ENCODE results near the gene BARHL1. TPM values are rescaled to one million over a fixed set of nuclear protein-coding genes. Genes with fewer than 3 reads are reported as not detected.

Gene BARHL1
- not detected in 2 replicates for total RNA-seq (2014; rRNA removed; shearing (Covaris generic))

DNA sequence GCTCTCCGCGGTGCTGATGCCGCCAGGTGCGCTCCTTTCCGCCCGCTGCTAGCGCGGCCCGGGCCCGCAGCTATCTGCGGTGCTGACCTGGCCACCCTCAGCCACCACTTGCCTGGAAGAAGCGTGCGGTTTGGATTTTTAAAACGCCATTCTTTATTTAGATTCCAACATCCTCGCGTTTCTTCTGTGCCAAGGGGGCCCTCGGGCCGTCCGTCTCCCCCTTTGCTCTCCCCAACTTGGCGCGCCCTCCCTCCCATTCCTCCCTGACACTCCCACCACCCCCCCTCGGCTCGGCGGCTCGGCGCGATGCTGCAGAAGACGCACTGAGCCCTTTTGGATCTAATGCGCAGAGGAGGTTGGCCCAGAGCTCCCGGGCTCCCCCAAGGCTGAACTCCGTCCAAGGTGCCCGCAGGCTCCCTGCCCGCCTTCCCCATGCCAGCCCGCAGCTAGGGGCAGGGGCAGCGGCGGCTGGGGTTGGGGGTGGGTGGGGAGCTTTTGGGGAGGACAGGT, at the start of gene BARHL1:
BARHL1 (plus strand) TSS at position 331 of the 510 bp plus-strand sequence. CDS start 192 bp downstream, outside the sequence.
- no peak for DNase-seq (ENCODE audit: low spot score)

DNA sequence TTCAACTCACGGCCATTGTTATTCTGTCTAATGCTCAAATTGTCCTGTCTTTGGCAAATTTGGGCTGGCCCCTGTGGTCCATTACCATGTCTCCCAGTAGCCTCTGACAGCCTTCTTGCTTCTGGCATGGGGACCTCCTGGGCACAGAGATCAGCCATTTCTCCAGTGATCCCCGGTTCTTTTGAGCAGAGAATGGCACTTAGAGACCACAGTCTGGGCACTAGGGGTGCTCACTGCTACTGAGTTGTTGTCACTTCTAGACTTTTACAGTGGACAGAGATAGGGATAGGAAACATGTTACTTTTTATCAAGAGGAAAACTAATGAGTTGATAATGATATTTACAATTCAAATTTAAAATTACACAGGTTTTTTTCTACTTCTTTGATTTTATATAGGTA, 47.6 kb upstream of the BARHL1 start:
- DNase-seq (ENCODE audit: low spot score) = no peak

DNA sequence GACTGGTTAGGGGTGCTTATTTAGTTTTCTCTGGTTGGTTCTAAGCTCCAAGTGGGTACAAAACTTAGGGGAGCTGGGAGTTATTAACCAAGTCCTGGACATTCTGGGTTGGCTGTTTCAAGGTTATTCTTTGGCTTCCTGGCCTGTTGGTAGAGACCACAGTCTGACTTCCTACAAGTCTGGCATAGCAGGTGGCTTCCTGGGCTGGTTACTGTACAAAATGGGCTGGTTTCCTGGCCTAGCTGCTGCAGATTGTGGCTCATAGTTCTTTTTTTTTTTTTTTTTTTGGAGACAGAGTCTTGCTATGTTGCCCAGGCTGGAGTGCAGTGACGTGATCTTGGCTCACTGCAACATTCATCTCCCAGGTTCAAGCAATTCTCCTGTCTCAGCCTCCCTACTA, 46.3 kb upstream of the BARHL1 start:
- no peak for DNase-seq (ENCODE audit: low spot score)

DNA sequence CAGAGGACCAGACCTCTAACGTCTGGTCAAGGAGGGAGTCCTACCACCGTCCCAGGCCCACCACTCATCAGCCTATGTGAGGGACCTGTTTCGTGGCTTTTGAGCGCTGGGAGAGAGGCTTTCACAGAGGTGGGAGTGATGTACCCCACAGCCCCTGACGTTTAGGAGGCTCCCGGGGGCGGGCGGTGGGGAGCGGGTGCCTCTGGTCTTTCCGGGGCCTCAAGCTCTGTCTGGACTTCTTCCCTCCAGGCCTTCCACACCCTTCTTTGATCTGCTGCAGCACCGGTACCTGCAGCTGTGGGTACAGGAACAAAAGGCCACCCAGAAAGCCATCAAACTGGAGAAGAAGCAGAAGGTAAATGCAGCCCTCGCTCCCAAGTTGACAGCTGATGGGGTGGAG, 45.1 kb upstream of the BARHL1 start:
- DNase-seq (ENCODE audit: low spot score) = no peak

DNA sequence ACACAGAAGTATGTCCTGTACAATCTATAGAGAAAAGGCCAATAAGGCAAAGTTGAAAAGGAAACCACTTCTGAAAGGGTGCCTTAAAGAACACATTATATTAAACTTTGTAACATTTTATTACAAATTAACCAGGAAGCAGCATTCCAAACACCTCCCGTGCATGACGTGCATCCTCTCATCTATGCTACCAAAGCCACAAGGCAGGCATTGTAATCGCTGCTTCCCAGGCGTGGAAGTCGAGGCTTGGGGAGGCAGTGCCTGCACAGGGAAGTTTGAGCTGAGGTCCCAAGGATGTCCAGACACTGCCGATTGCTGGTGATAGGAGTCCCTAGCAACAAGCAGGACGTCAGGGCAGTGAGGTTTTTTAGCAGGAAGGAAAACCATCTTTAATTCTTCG, 44.3 kb upstream of the BARHL1 start:
- DNase-seq (ENCODE audit: low spot score) = no peak

DNA sequence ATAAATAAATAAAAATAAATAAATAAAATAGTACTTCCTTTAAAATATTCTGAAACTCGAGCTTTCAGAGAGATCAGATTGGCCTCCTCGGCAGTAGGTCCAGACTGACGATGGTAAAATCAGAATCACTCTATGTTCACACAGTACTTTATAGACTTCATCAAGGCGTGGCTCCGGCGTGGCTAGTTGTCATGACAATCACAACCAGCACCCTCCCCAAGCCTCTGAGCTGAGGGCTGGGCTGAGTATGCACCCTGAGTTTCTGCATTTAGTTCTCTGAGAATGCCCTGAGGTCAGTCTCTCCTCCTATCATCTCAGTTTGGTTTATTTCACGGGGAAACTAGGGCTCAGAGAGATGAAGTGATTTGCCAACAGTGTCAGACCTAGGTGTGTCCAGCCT, 43.3 kb upstream of the BARHL1 start:
- no peak for DNase-seq (ENCODE audit: low spot score)

DNA sequence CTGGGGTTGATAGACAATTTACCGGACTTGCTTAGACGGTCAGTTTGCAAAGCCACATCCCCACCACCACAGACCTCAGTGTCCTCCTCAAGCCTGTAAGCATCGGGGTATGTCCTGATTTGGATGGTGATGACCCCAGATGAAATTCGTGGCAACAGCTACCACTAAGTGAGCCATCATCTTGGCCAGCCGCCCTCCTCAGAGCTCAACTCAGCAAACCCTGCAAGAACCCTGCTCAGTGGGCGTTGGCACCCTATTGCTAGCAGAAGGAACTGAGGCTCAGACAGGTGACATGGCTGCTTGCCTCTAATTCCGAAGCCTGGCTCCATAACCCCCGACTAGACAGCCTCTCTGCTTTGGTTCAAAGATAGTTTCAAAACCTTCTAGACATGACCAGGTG, 41.4 kb upstream of the BARHL1 start:
- no peak for DNase-seq (ENCODE audit: low spot score)

DNA sequence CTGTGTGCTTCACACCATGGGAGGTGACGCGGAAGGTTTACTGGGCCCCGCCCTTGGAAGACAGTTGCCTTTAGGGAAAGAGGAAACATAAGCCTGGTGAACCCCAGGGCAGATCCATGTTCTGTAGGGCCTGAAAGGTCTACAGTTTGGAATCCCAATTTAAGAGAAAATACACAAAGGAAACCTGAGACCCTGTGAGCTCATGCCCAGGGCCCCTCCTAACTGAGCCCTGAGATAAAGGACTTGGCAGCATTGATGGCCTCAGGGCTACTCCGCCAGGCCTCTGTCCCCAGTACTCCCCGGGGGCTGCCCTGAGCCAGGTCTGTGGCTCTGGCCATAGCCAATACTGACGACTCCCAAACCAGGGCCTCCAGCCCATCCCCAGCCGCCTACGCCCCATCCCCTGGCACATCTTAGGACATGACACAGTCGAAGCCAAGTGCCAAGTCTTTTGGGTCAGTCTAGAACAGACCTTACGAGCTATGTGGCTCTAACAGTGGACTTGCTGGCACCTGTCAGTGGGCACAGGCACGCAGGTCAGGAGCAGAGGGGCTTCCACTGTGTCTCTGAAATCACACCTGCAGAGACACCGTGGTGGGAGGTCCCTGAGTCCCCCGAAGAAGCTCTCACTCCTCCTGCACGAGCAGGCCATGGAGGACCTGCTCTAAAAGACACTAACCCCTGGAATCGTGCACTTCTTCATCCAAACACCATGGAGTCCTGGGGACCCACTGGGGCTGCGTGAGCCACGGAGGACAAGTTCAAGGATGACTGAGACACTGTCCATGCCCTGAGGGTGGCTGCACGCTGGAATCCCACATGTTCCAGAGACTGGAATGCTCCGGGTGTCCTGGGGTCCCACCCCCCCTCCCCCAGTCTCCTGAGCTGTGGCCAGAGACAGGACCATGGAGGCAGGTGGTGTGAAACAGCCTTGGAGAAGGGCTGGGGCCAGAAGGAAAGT, 40.3 kb upstream of the BARHL1 start:
- no peak for DNase-seq (ENCODE audit: low spot score)

DNA sequence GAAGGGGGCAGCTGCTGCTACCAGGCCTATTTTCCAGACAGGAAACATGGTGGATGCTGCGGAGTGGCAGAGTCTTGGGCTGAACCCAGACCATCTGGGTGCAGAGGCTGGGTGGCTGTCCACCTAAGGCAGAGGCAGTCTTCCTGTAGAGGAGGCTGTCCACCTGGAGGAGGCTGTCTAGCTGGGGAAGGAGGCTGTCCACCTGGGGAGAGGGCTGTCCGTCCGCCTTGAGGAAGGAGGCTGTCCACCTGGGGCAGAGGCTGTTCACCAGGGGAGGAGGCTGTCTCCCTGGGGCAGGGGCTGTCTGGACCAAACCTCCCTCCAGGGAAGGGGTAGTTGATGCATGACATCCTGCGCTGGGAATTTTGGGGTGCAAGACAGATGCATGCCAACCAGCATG, 39.2 kb upstream of the BARHL1 start:
- no peak for DNase-seq (ENCODE audit: low spot score)

DNA sequence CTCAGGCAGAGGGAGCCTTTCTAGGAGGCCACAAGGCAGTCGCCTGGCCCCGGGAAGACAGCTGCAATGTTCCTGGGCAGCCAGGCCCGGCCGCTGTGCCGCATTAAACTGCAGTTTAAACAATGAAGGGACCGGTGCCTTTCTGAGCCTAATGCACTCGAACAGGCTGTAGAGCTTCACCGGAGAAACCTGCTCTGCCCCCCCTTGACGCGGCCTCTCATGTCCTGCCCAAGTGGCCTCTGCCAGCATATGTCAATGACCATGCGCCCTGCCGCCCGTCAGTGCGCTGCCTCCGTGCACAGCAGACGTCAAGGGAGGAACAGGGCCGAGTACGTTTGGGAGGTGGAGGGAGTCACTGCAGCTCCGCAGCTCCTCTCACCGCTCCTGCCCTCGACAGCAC, 38.4 kb upstream of the BARHL1 start:
- DNase-seq (ENCODE audit: low spot score) = no peak

DNA sequence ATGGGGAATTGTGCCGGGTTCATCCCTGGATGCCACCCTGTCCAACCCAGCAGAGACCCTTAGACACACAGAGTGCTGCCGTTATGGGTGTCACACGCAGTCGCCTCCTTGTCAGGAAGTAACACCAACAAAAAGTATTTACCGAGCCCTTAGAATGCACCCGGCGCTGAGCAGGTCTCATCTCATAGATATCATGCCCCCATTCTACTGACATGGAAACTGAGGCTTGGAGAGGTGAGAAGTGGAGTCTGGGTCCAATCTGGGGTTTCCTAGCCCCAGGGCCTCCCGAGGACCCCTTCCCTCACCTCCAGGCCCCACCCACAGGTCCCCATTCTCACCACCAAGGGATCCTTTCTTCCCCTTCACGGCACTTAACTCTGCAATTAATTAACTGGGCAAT, 36.8 kb upstream of the BARHL1 start:
- no peak for DNase-seq (ENCODE audit: low spot score)

DNA sequence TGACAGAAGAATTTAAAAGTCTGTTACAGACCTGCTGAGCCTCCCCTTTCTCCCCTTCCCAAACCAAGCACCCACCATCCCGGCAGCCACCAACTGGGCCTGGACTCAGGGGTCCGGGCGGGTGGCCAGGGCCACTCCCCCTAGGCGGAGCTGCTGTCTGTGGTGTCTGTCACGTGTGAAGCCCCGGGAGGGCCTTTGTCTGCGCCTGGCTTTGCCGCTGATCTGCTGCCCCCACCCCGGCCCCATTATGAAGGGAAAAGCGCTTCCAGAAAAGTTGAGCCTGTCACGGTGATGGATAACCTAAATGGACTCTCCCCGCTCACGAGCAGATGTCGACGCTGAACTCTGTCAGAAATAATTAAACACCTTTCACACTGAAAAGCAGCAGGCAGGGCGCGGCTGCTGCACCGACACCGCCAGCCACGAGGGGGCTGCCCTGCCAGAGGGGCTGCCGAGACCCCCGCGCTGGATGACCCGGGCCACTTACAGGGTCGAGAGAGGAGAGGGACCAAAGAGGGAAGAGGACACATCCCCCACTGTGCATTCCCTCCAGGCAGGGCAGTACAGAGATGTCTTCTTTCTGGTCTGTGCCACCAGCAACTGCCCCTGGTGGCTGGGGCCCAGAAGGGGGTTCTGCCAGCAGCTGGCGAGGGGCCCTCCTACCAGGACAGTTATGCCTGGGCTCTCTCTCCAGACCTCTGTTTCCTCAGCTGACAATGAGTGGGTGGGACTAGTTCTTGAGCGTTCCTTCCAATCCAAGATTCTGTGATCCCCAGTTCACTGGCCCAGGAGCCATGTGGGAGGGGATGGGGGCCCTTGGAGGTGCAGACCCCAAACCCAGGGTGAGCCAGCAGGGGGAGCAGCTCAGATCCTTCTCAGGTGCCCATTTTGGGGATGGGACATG, 36.0 kb upstream of the BARHL1 start:
- peak; percentile 25 for DNase-seq (ENCODE audit: low spot score)

DNA sequence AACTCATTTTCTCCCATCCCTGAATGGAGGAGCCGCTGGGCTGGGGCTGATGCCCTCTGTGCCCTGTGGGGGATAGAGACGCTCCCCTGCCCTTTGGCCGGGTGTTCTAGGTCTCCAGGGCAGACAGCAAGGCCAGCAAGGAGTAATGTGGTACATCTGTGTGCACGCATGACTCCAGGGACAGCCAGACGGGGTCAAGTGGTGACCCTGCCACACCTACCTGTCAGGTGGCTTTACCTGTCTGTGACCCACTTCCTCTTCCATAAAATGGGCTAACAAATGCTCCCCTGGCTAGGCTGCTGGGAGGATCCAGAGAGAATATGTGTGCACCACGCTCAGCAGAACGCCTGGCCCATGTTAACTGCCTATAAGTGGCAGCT, 35.4 kb upstream of the BARHL1 start:
- DNase-seq (ENCODE audit: low spot score) = no peak

DNA sequence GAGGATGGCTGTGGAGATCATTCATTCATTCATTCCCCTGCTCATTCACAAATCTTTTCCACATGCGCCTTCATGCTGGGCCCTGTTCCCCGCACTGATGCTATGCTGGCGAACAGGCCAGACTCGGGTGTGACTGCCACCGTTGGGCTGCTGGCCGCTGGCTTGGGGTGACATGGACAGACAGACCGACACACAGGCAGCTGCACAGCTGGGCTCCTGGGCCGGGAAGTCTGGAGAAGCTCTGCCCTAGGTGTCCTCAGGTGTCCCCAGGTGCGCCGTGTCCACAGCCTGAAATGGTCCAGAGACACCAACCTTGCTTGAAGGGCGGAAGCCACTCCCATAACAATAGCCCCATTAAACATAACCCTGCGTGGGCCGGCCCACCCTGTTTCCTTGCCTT, 35.0 kb upstream of the BARHL1 start:
- DNase-seq (ENCODE audit: low spot score) = no peak

DNA sequence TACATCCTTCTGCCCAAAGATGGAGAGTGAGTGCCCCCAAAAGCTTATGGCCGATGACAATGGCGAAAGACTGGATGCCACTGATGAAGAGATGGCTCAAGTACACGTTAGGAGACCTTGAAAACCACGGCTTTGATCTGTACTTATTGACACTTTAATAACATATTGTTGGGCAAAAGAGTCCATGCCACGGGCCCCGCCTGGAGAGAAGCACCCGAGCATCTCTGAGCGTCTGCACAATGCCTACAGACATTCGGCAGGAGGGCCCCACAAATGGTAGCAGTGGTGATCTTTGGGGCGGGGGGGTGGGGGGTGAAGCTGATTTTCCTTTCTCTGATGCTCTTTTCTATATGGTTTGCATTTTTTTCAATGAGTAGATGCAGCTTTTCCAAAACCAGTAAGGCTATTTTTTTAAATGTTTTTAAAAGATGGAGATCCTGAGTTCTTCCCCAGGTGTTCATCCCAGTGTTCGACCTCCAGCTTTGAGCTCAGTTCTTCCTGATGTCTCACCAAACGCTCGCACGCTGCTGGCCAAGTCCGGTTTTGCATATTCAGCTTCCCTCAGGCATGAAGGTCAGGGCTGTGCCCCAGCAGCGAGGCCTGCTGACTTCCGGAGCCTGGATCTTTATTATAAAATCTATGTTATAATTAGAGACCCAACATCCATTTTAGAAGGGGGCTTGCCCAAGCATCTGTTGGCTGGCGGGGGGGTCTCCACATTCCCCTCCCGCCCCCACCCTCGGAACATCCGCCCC, 34.3 kb upstream of the BARHL1 start:
- no peak for DNase-seq (ENCODE audit: low spot score)

DNA sequence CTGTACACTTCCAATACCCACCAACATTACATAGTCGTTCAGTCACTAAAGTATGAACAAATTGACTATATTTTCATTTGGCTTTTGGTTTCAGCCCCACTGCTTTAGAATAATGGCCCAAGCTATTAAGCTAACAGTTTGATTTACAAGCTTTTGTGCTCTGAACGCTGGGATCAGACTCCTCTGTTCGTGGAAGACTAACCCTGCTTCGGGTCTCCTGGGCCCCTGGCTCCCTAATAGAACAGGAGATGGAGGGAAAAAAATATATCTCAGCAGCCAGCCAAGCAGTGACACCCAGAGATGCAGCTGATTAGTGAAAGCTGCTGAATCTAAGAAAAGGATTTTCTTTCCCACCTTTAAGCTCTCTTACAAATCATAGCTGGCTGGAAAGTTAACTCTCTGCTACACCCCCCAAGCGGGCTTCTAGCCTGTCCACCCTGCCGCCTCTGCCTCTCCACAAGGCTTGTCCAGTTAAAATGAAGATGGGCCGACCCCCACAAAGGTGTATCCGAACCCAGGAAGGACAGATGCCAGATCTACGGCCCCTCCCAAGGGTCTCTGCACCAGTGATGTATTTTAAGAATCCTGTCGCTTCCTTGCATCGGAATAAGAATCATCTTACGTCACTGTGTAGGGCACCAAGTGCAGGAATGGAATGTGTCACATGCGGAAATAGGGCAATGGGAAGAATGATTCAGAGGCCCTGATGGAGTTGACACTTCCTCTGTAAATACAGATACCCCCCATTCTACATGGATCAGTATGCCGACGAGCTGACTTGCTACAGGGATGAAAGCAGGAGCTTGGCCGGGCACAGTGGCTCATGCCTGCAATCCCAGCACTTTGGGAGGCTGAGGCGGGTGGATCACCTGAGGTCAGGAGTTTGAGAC, 33.4 kb upstream of the BARHL1 start:
- DNase-seq (ENCODE audit: low spot score) = peak; percentile 85

DNA sequence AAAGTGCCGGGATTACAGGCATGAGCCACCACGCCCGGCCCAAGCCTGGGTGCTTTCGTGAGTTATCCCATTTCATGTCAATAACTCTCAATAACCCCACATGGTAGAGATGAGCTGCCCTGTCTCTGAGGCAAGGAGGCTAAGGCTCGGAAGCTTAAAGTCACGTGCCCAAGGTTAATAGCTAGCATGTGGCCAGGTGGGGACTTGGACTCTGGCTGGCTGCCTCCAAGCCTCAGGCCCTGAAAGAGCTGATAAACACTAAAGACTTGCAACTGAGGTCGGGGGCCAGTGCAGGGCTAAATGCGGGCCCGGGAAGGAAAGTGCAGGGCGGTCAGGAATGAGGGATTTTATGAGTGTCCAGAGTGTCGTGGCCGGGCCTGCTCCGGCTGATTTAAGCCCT, 30.9 kb upstream of the BARHL1 start:
- no peak for DNase-seq (ENCODE audit: low spot score)

DNA sequence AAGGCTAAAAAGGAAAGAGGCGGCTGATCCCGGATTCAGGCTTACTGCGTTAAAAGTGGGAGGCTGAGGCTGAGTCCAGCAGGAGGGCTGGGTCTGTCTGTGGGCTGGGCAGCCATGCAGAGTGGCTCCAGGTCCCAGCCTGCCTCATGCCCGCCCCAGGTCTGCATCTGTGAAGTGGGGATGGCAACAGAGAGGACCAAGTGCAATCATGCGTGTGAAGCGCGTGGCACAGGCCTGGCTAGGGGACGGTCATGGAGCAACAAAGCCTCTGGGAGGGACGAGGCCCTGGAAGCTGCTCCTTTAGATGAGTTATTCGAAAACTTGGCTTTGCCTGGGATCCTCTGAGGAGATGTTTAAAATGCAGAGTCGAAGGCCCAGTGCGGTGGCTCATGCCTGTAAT, 30.4 kb upstream of the BARHL1 start:
- DNase-seq (ENCODE audit: low spot score) = no peak

DNA sequence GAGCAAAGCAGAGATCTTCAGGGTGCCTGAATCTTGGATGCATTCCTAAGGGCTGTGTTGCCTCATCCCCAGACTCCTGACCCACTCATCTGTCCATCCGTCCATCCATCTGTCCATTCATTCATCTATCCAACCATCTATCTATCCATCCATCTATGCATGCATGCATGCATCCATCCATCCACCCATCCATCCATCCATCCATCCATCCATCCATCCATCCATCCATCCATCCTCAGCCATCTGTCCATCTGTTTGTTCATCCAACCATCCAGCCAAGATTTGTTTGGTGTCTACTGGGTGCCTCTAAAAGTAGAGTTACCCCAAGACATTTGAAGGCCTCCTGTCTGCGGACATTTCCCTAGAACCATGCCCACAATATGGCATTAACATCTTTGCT, 27.7 kb upstream of the BARHL1 start:
- DNase-seq (ENCODE audit: low spot score) = no peak

DNA sequence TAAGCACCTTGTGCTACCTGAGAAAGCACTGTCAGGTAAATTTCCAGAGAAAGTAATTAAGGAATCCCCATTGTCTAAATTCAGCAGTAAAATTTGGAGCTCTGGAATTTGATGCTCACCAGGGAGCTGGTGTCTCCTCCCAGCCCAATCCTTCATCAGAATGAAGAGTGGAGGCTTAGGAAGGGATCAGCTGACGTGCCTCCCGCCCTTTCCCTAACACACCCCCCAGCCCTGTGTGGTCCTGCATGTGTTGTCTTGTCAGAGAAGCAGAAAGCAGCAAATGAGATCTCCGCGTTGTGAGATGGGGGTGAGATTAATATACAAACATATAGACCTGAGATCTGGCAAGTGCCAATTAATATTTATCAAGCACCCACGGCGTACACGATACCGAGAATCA, 26.9 kb upstream of the BARHL1 start:
- DNase-seq (ENCODE audit: low spot score) = no peak

DNA sequence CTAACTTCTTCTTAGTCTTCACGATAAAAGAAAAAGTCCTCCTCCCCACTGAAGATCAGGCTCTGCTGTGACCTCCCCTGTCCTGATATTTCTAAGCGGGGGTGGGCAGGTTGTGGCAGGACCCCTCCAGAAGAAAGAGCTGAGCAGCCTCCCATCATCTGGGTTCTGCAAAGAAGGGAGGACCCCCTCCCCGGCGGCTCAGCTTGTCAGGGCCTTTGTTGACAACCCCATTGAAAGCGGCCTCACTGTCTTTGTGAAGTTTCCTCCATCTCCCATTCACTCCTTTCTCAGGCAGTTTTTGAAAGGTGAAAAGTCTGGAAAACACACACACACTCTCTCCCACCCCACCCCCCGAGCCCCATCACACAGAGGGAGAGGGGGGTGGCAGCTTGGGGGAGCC, 26.2 kb upstream of the BARHL1 start:
- DNase-seq (ENCODE audit: low spot score) = no peak

Data from A172 (cell line).